HepG2 (cell line): ENCODE results near the gene ADAMTS4. TPM values are rescaled to one million over a fixed set of nuclear protein-coding genes. Genes with fewer than 3 reads are reported as not detected.

ENCODE experiments used
- HDAC1 ChIP-seq: sonication (generic); formaldehyde crosslinking; IDR thresholded peaks from 2 replicates; pipeline ENCODE4 v1.5.1; 2020; ENCODE audit warnings: mild to moderate bottlenecking, missing genetic modification reagents
- HNRNPH1 ChIP-seq: fragments of 200-400 bp; formaldehyde crosslinking; optimal IDR thresholded peaks from 2 replicates; pipeline ENCODE3; 2017; ENCODE audit warnings: mild to moderate bottlenecking, low read depth, low read length
- KAT2B ChIP-seq: fragments of 150-350 bp; IDR thresholded peaks from 2 replicates; pipeline ENCODE4 v1.6.1; 2014; ENCODE audit warnings: low read depth, low read length, borderline replicate concordance
- PAWR ChIP-seq: sonication (generic); formaldehyde crosslinking; IDR thresholded peaks from 2 replicates; pipeline ENCODE4 v1.4.0; 2020; ENCODE audit warnings: missing genetic modification reagents, mild to moderate bottlenecking, borderline replicate concordance
- PAXIP1 ChIP-seq: sonication (generic); formaldehyde crosslinking; conservative IDR thresholded peaks from 2 replicates; pipeline ENCODE4 v1.4.0; 2020; ENCODE audit warnings: mild to moderate bottlenecking, missing genetic modification reagents, moderate library complexity
- ZIK1 ChIP-seq: sonication (generic); formaldehyde crosslinking; IDR thresholded peaks from 2 replicates; pipeline ENCODE4 v1.5.0; 2020; ENCODE audit warnings: mild to moderate bottlenecking, low read depth, missing genetic modification reagents, borderline replicate concordance
- ZNF136 ChIP-seq: sonication (generic); formaldehyde crosslinking; IDR thresholded peaks from 2 replicates; pipeline ENCODE4 v1.8.1; 2022; ENCODE audit warnings: low read depth, mild to moderate bottlenecking, moderate library complexity, missing genetic modification reagents
- ZNF260 ChIP-seq: sonication (generic); formaldehyde crosslinking; IDR thresholded peaks from 2 replicates; pipeline ENCODE4 v1.4.0; 2020; ENCODE audit warnings: missing genetic modification reagents, low read depth, mild to moderate bottlenecking, borderline replicate concordance
- ZNF343 ChIP-seq: sonication (generic); formaldehyde crosslinking; IDR thresholded peaks from 2 replicates; pipeline ENCODE4 v1.4.0; 2020; ENCODE audit warnings: mild to moderate bottlenecking, missing genetic modification reagents
- ZNF816 ChIP-seq: sonication (generic); formaldehyde crosslinking; IDR thresholded peaks from 2 replicates; pipeline ENCODE4 v1.8.0; 2022; ENCODE audit warnings: missing genetic modification reagents, mild to moderate bottlenecking, borderline replicate concordance
- ZSCAN12 ChIP-seq: sonication (generic); formaldehyde crosslinking; IDR thresholded peaks from 2 replicates; pipeline ENCODE4 v1.9.0; 2021; ENCODE audit warnings: mild to moderate bottlenecking, missing genetic modification reagents
- polyA plus RNA-seq, 8 experiments: library from polyadenylated mRNA; depleted of rRNA in 3 of 8; stranded (reverse) in 7 of 8; unstranded in 1 of 8; fragments of >200 nt; fragmentation: Illumina TruSeq in 4 of 8; extraction: Trizol in 4 of 8; gene quantifications; 2 replicates each; pipeline versions ENCODE4 v1.2.1 to v1.2.3, GENCODE V29; 2011 to 2016; ENCODE audit warnings: low read depth in 4 of 8, missing spikeins in 1 of 8, mixed read lengths in 1 of 8; ENCODE audit not compliant: insufficient read depth in 1 of 8
- total RNA-seq, 5 experiments: library from RNA; depleted of rRNA; stranded (reverse); fragments of >200 nt; fragmentation: Illumina TruSeq; extraction: Trizol; gene quantifications; 2 replicates each; pipeline ENCODE4 v1.2.3, GENCODE V29; 2016; ENCODE audit warnings: low read depth in 1 of 5
- TF ChIP-seq, protein P1 (sequence below): sonication (generic); formaldehyde crosslinking; IDR thresholded peaks from 2 replicates; pipeline ENCODE4 v1.8.1; 2023; ENCODE audit warnings: mild to moderate bottlenecking, missing genetic modification reagents
- TF ChIP-seq, protein P2 (sequence below): sonication (generic); formaldehyde crosslinking; IDR thresholded peaks from 2 replicates; pipeline ENCODE4 v1.5.0; 2020; ENCODE audit warnings: missing genetic modification reagents, mild to moderate bottlenecking, borderline replicate concordance
- TF ChIP-seq, protein P3 (sequence below): sonication (generic); formaldehyde crosslinking; IDR thresholded peaks from 2 replicates; pipeline ENCODE4 v1.8.1; 2023; ENCODE audit warnings: mild to moderate bottlenecking, moderate library complexity, missing genetic modification reagents
- TF ChIP-seq, protein P4 (sequence below): IDR thresholded peaks from 2 replicates; pipeline ENCODE4 v1.6.1; 2016; ENCODE audit warnings: low read depth
- TF ChIP-seq, protein P5 (sequence below): sonication (generic); formaldehyde crosslinking; IDR thresholded peaks from 2 replicates; pipeline ENCODE4 v1.4.0; 2020; ENCODE audit warnings: missing genetic modification reagents, borderline replicate concordance

The ADAMTS4 gene
- total and polyA plus RNA-seq, 2 of the 13 experiments (the other 11 are each of a cell fraction or from before 2014, with no cell fraction given), result 0.51 to 1.7 TPM

GRCh38 chr1:161218301-161219077, 19.6 kb upstream of the ADAMTS4 start (continued):
- TF ChIP-seq, protein P1, sequence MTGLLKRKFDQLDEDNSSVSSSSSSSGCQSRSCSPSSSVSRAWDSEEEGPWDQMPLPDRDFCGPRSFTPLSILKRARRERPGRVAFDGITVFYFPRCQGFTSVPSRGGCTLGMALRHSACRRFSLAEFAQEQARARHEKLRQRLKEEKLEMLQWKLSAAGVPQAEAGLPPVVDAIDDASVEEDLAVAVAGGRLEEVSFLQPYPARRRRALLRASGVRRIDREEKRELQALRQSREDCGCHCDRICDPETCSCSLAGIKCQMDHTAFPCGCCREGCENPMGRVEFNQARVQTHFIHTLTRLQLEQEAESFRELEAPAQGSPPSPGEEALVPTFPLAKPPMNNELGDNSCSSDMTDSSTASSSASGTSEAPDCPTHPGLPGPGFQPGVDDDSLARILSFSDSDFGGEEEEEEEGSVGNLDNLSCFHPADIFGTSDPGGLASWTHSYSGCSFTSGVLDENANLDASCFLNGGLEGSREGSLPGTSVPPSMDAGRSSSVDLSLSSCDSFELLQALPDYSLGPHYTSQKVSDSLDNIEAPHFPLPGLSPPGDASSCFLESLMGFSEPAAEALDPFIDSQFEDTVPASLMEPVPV (CRISPR knock-in tag), result no peak
- TF ChIP-seq ZNF343, result no peak
- no peak for TF ChIP-seq ZNF260 (CRISPR knock-in tag)
- no peak for TF ChIP-seq KAT2B
- TF ChIP-seq, protein P2, sequence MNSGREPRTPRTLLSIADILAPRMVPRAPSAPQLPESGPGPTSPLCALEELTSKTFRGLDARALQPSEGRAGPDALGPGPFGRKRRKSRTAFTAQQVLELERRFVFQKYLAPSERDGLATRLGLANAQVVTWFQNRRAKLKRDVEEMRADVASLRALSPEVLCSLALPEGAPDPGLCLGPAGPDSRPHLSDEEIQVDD, result no peak
- TF ChIP-seq, protein P3, sequence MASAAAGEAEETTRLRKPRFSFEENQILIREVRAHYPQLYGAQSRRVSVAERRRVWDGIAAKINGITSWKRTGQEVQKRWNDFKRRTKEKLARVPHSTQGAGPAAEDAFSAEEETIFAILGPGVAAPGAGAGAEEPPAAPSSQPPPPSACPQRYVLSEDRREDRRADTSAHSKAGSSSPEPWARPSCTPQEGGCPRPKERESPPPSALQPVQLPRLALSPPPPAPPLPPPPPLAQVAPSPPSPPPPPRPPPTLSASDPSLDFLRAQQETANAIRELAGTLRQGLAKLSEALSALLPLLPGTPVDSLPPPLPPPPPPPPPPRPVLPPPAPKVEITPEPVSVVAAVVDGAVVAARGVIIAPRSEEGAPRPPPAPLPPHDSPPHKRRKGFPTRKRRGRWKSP (CRISPR knock-in tag), result peak; percentile 17; the same call in 1 of the 2 replicates
- peak; percentile 98 for TF ChIP-seq PAXIP1 (CRISPR knock-in tag)
- peak; percentile 88 for TF ChIP-seq HNRNPH1
- TF ChIP-seq, protein P4, sequence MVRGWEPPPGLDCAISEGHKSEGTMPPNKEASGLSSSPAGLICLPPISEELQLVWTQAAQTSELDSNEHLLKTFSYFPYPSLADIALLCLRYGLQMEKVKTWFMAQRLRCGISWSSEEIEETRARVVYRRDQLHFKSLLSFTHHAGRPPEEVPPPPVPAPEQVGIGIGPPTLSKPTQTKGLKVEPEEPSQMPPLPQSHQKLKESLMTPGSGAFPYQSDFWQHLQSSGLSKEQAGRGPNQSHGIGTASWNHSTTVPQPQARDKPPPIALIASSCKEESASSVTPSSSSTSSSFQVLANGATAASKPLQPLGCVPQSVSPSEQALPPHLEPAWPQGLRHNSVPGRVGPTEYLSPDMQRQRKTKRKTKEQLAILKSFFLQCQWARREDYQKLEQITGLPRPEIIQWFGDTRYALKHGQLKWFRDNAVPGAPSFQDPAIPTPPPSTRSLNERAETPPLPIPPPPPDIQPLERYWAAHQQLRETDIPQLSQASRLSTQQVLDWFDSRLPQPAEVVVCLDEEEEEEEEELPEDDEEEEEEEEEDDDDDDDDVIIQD (CRISPR knock-in tag), result no peak
- TF ChIP-seq HDAC1, result peak; percentile 77
- no peak for TF ChIP-seq PAWR (CRISPR knock-in tag)
- no peak for TF ChIP-seq ZNF136 (CRISPR knock-in tag)
- no peak for TF ChIP-seq ZSCAN12
- TF ChIP-seq ZNF816, result no peak
- TF ChIP-seq ZIK1 (CRISPR knock-in tag), result 0 out of 2 replicates have a peak, but pooled peaks have one; percentile 77
- TF ChIP-seq, protein P5, sequence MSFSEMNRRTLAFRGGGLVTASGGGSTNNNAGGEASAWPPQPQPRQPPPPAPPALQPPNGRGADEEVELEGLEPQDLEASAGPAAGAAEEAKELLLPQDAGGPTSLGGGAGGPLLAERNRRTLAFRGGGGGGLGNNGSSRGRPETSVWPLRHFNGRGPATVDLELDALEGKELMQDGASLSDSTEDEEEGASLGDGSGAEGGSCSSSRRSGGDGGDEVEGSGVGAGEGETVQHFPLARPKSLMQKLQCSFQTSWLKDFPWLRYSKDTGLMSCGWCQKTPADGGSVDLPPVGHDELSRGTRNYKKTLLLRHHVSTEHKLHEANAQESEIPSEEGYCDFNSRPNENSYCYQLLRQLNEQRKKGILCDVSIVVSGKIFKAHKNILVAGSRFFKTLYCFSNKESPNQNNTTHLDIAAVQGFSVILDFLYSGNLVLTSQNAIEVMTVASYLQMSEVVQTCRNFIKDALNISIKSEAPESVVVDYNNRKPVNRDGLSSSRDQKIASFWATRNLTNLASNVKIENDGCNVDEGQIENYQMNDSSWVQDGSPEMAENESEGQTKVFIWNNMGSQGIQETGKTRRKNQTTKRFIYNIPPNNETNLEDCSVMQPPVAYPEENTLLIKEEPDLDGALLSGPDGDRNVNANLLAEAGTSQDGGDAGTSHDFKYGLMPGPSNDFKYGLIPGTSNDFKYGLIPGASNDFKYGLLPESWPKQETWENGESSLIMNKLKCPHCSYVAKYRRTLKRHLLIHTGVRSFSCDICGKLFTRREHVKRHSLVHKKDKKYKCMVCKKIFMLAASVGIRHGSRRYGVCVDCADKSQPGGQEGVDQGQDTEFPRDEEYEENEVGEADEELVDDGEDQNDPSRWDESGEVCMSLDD (CRISPR knock-in tag), result no peak
